ENCODE results near the gene CAPN5.

Gene CAPN5

DNA sequence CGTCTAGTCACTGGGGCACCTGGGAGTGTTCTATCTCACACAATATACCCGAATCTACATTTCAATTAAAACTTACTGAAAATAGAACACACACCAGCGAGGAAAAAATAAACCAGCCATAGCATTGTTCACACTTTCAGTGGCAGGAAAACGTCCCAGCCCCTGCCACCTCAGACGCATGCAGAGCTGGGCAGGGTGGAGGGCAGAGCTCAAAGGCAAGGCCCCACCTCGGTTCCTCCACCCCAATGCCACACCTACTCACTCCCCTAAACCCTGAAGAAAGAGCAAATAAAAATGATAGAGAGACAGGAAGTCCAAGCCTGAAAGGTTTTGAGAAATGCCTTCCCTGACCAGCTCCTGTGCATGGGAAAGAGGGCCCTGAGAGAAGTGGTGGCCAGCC lies 17.7 kb upstream of the CAPN5 start:
- no peak for DNase-seq (ENCODE audit: low spot score)
- in situ Hi-C loops (cut with MboI; ENCODE audit: low pct_unique_long_range_greater_than_20kb, low sequenced_read_pairs, unreplicated experiment): loop anchor here (25.0 kb wide), 1 partner anchor 237 kb away; no protein-coding TSS in a partner anchor
- no peak for TF ChIP-seq CTCF (IDR thresholded peaks at IDR 0.05; ENCODE audit: extremely low read depth, insufficient read depth, missing control alignments)

GRCh38 chr11:77051511-77051910 lies 15.3 kb upstream of the CAPN5 start:
- no peak for DNase-seq (ENCODE audit: low spot score)
- TF ChIP-seq CTCF (IDR thresholded peaks at IDR 0.05; ENCODE audit: extremely low read depth, insufficient read depth, missing control alignments): no peak
- in situ Hi-C loops (cut with MboI; ENCODE audit: low pct_unique_long_range_greater_than_20kb, low sequenced_read_pairs, unreplicated experiment): no loop called here

- in situ Hi-C loops (cut with MboI; ENCODE audit: low pct_unique_long_range_greater_than_20kb, low sequenced_read_pairs, unreplicated experiment): no loop called here
- no peak for DNase-seq (ENCODE audit: low spot score)
- TF ChIP-seq CTCF (IDR thresholded peaks at IDR 0.05; ENCODE audit: extremely low read depth, insufficient read depth, missing control alignments): no peak
Measured at GRCh38 chr11:77052518-77052917, 14.3 kb upstream of the CAPN5 start.

DNA sequence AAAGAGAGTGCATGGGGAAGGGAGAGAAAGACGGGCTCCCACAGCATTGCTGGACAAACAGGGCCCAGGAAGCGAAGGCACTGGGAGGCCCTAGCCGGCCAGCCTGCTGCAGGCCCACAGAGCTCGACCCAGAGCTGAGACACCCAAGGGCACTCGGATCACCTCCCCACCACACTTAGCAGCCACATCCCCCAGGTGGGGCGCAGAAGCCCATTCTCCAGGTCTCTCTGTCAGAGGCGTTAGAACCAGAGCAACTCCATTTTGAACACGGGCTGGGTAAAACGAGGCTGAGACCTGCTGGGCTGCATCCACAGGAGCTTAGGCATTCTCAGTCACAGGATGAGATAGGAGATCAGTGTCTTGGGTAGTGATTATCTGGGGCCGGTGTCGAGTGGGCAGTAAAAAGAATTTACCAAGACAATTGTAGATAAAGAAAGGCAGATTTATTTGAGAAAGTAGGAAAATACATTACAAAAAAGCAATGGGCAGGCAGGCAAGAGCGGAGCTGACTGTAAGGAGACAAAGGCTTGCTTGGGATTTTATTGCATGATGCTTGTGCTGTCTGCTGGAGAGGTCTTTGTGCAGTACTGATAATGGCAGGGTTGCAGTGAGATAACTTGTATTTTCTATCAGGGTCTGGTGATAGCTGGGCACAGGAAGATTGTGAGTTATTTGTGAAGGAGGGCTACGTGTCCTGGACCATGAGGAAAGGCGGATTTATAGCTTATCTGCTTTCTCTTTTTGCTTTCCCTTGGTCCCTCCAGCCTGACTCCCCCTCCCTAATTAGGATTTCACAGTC lies 13.4 kb upstream of the CAPN5 start:
- no peak for DNase-seq (ENCODE audit: low spot score)
- no peak for TF ChIP-seq CTCF (IDR thresholded peaks at IDR 0.05; ENCODE audit: extremely low read depth, insufficient read depth, missing control alignments)
- in situ Hi-C loops (cut with MboI; ENCODE audit: low pct_unique_long_range_greater_than_20kb, low sequenced_read_pairs, unreplicated experiment): no loop called here

DNA sequence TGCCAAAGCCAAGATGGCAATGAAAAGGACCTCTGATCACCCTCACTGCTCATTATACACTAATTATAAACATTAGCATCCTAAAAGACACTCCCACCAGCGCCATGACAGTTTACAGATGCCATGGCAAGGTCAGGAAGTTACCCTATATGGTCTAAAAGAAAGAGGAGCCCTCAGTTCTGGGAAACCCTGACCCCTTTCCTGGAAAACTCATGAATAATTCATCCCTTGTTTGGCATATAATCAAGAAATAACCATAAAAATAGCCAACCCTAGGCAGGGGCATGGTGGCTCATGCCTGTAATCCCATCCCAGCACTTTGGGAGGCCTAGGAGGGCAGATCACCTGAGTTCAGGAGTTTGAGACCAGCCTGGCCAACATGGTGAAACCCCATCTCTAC lies 12.7 kb upstream of the CAPN5 start:
- TF ChIP-seq CTCF (IDR thresholded peaks at IDR 0.05; ENCODE audit: extremely low read depth, insufficient read depth, missing control alignments): no peak
- no peak for DNase-seq (ENCODE audit: low spot score)
- in situ Hi-C loops (cut with MboI; ENCODE audit: low pct_unique_long_range_greater_than_20kb, low sequenced_read_pairs, unreplicated experiment): no loop called here

DNA sequence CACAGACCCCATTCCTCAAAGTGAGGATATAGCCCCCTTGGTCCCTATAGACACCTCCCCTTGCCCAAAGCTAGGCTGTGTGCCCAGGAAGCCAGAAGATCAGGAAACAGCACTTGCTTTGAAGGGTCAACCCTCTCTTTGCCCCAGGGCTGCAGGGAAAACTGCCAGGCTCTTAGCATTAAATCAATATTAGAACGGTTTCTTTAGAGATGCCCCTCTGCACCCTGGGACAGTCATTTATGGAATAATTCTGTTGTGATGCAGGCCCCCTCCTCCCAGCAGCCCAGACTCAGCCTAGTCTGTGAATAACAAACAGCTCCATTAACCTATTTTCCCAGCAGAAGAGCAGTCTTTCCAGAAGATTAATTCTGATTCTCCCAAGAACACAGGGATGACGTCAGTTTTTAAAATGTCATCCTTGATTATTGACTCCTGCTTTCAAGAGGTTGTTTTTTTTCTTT lies 11.6 kb upstream of the CAPN5 start:
- no peak for TF ChIP-seq CTCF (IDR thresholded peaks at IDR 0.05; ENCODE audit: extremely low read depth, insufficient read depth, missing control alignments)
- no peak for DNase-seq (ENCODE audit: low spot score)
- in situ Hi-C loops (cut with MboI; ENCODE audit: low pct_unique_long_range_greater_than_20kb, low sequenced_read_pairs, unreplicated experiment): no loop called here
